GM21367 (cell line): ENCODE results near the gene PPP1R12B.
A peak's percentile ranks its signal among the peaks of the same experiment; 100 is the strongest.
"Not testable (repeated sequence)": the region's sequence is repeated elsewhere in the genome, so short reads cannot be mapped to it uniquely, and the experiment has no call there.

Source experiments
- ATAC-seq: cut with Tn5 transposase; IDR thresholded peaks from one replicate; pipeline ENCODE4 v1.9.1; 2021; ENCODE audit not compliant: unreplicated experiment

PPP1R12B gene

GRCh38 chr1:202552615-202553014 lies 204.1 kb downstream of the PPP1R12B start:
- ATAC-seq, result not testable (repeated sequence)

DNA sequence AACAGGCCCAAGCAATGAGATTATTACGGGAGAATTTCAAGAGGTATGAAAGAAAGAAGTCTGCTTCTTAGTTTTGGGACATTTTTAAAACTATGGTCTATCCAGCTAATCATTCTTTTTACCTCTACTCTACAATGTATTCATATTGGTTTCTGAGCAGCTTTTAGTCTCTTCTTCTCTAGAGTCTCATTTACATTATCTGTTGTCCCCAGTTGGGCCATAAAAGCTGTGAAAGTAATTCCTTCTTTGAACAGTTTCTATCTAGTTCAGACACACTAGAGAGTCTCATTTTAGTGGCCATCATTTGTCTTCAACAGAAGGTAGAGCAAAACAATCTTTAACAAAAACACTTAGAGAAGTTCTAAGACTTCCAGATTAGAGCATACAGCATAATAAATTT lies 204.6 kb downstream of the PPP1R12B start:
- ATAC-seq, result not testable (repeated sequence)

GRCh38 chr1:202553560-202554038 lies 205.1 kb downstream of the PPP1R12B start:
- no peak for ATAC-seq

- ATAC-seq, result not testable (repeated sequence)
These were observed 206.1 kb downstream of the PPP1R12B start for GRCh38 chr1:202554619-202555018.

- not testable (repeated sequence) for ATAC-seq
These were observed 207.5 kb downstream of the PPP1R12B start for GRCh38 chr1:202556037-202556436.

DNA sequence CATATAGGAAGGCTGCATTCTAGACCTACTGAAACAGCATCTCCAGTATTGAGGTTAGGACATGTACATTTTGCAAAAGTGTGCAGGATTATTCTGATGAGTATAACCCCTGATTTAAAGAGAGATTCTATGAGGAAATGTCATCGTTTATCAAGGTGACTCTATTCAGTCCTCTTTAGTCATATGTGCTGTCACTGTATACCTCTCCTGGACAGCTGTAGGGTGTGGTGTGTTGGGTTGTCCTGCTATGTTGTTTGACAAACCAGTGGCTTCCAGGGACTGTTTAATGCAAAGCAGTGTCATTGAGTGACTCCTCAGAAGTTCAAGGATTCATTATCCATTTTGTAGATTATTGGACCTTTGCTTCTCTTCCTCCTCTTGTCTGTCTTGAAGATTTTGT lies 209.2 kb downstream of the PPP1R12B start:
- not testable (repeated sequence) for ATAC-seq

DNA sequence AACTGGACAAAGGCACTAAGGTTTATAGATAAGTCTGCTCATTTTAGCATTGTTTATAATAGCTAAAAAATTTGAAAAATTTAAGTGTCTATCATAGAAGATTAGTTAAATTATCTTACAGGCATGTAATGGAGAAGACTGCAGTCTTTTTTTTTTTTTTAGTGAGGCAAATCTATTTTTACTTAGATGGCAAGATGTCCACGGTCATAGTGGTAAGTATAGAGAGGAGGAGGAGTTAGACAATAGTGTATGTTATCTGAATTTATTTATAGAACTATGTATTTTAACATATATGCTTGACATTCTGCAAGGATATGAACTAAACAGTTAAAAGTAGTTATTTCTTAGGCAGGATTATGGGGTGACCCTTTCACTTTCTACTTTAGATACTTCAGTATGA lies 212.7 kb downstream of the PPP1R12B start:
- ATAC-seq, result no peak

- ATAC-seq, result no peak
These were observed 213.4 kb downstream of the PPP1R12B start for GRCh38 chr1:202561726-202562443.

- no peak for ATAC-seq
These were observed 214.1 kb downstream of the PPP1R12B start for GRCh38 chr1:202562444-202563060.

DNA sequence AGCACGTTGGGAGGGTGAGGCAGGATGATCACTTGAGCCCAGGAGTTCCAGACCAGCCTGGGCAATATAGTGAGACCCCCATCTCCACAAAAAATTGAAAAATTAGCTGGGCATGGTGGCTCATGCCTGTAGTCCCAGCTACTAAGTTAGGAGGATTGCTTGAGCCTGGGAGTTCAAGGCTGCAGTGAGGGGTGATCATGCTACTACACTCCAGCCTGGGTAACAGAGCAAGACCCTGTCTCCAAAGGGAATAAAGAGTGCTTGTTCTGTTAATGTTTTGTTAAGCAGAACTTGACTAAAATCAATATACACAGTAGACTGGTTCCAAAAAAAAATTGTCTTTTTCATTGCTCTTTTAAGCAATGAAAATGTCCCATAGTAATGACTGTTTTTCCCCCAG lies 215.3 kb downstream of the PPP1R12B start:
- no peak for ATAC-seq

DNA sequence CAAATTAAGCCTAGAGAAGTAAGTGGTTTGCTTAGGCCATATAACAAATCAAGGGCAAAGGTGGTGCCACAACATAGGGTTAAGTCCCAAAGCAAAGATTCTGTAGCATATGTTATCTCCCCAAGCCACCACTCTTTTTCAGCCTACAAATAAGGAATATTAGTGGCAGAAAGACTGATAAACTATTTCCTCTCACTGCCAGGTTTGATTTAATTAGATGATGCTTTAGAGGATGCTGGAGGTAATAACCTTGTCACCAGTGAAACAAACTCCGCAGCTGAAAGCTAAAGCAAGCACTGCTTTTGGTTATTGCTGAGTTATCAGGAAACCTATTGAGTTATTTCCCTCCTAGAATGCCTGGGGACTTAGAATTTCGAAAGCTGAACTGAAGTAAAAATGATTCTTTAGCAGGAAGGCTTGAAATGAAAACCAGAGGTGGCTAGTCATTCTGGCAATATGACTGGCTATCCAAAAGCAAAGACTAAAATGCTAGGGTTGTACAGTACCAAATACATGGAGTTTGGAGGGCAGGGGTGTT lies 216.5 kb downstream of the PPP1R12B start:
- ATAC-seq, result no peak

DNA sequence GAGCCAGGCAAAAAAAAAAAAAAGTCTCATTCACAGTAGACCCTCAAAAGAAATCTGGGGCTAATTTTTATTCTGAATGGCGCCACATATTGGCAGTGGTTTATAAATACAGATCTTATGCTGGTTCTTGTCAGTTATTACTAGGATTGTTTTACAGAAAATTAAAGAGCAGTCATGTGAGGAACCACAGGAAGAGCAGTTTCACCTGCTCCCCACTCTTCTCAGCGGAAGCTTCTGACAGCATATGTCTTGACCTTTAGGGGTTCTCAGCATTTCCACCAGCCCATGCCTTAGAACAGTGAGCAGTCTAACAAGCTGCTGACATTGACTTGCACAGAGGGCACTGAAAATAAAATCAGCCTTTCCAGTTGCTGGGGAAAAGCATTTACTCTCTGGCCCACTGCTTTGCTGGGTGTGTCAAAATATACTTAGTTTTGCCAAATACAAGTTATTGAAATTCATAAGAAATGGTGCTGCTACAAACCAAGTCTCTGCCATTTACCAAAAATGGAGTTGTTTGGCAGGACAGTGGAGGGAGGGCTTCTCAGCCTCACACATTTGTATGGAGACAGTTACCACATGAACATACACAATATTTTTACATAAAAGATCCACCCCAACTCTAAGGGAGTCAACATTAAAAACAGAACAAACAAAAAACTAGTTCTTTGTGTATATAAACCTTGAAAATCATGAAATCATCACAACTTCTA lies 217.5 kb downstream of the PPP1R12B start:
- peak; percentile 84 for ATAC-seq

GRCh38 chr1:202567738-202568137 lies 219.2 kb downstream of the PPP1R12B start:
- no peak for ATAC-seq

- no peak for ATAC-seq
These were observed 219.9 kb downstream of the PPP1R12B start for GRCh38 chr1:202568410-202568809.

DNA sequence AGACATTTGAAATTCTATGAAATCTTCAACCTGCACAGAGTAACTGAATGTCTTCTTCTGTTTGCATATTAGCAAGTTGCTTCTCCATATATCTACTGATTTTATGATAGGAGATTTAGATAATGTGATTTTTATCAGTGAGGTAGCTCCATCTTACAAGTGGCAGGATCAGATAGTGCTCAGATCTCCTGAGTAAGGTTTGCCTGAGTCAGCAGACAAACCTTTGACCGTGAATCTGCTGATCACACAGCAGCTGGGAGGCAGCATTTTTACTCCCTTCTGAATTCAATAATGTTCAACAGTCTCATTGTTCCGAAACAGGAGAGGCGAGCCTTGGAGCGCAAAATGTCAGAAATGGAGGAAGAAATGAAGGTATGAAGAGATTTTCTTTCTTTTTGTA lies 220.3 kb downstream of the PPP1R12B start:
- ATAC-seq, result no peak

- ATAC-seq, result no peak
These were observed 221.2 kb downstream of the PPP1R12B start for GRCh38 chr1:202569393-202570322.

DNA sequence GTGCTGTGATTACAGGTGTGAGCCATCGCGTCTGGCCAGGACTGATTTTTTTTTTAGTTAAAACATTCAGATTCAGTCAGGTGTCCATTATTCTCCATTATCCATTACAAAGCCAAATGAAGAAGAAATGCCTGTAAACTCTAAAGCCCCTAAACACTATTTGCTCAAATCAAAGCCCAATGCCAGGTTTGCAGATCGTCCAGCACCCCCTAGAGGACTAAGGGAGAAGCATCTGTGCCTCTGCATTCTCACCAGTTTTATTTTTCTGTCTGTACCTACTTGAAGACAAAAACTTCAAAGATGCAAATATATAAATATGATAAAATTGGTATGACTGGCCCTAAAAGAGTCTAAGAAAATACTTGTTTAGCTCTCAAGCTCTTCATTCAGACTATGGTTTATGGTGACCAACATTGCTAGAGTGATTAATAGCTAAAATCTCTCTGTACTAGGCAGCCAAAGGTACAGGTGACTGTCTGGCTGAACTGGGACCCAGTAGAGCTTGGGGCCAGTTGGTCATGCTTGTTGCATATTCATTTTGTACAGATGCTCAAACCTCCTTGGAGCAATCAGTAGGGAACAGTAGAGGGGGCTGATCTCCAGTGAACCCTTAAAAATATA lies 223.3 kb downstream of the PPP1R12B start:
- ATAC-seq, result no peak

DNA sequence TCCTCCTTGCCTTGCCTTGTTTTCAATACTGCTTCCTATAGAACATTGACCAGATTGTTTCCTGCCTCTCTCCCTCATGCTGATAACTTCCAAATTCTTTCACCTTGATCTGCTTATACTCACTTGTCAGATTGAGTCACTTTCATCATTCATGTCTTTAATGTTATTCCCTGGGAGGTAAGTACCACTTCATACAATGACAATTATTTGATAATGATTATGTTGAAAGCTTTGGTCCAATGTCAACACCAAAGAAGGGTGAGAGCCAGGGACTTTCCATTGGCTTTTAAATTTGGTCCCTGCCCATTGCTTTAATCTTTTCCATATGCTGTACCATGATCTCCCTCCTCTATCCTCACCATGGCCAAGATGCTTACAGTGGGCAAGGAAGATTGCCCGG lies 224.4 kb downstream of the PPP1R12B start:
- ATAC-seq, result no peak

DNA sequence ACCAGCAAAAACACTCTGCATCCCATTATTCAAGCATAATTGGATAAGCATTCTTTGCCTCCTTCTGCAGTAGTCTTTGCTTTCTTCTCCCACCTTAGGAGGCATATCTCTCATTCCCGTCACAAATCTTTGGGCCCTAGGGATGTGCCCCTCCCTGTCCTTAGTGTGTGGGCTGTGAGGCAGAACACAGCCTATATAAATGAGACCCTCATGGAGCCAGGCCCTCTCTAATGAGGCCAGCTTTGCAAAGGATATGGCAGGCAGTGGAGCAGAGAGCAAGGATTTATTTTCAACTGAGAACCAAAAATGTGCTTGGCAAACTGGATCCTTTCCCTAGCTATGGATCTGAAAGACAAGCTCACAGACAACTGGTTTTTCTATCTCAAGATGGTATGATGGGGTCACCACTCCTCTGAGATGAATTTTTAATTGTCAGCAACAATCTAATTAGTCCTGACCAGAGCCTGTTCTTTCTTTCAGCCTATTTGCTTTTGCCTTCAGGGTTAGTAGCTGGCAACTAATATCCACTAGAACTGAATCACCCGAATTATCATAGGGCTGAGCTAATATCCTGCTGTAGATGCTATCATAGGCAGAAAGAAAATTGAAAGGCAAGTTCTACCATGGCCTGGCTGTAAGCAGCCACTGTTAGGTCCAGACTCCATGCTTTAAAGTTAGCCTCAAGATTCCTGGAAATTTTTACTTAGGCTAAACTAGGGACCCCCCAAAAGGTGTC lies 227.6 kb downstream of the PPP1R12B start:
- no peak for ATAC-seq
